ENCODE measurements around the gene AKT1. TPM values are rescaled to one million over a fixed set of nuclear protein-coding genes. Genes with fewer than 3 reads are reported as not detected.

The AKT1 gene
- total and polyA plus RNA-seq, 2 of the 13 experiments (the other 11 are each of a cell fraction or from before 2014, with no cell fraction given), result 96.2 to 116 TPM

DNA sequence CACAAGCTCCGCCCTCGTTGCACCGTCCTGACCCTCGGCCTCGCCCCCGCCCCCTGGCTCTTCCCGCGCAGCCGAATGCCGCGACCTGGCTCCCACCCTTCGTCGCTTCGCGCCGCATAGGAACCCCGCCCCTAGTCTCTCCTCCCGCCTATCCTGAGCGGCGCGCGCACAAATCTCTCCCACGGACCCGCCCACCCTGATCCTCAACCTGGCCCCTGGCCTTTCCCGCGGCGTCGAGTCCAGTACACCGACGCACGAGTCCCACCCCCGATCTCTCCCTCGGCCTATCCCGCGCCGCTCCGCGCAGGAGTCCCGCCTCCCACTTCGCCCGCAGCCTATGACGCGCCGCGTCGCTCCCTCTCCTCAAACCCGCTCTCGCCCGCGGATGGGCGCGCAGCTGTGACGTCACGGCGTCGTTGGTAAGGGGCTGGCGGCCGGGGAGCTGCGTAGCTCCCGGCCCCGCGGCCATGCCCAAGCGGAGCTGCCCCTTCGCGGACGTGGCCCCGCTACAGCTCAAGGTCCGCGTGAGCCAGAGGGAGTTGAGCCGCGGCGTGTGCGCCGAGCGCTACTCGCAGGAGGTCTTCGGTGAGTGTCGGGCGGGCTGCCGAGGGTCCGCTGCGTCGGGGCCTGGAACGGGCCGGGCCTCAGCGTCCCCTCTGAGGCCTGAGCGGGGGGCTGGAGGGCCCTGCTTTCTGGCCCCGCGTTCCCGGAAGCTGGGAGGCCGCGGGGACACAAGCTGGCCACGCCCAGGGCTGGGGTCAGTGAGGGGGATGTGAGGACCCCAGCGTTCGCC, 42.6 kb downstream of the AKT1 start, which contains the start of gene SIVA1:
SIVA1 (plus strand) TSS at position 413 of the 793 bp plus-strand sequence; CDS start at position 468, 55 bp downstream.
- CTCF ChIA-PET (ENCODE audit: low intra/inter-chr PET ratio, low total read pairs), result no interaction called here
- Histone ChIP-seq H3K4me2 (ENCODE audit: low read depth, low read length) (peak within 1 kb of the TSS; percentile 94), H3K9ac (ENCODE audit: insufficient read depth, low read depth, low read length) (peak within 1 kb of the TSS; percentile 91), H2AFZ (ENCODE audit: low read length) (no peak within 1 kb of the TSS), H3K4me1 (ENCODE audit: insufficient read depth, low read length) (peaks cover 69% of the 10 kb centered on the region), H3K4me3 (replicated peaks in 1 of 3; ENCODE audit: insufficient read depth in 1 of 3, low read depth in 2 of 3, low read length in 3 of 3) (peak within 1 kb of the TSS; percentile 78 to 94 (median 80)), H3K79me2 (ENCODE audit: insufficient read depth, low read length) (peaks cover 38% of the 10 kb centered on the region), H3K27me3 (ENCODE audit: control insufficient read depth in 1 of 2, insufficient read depth in 2 of 2, low read length in 2 of 2) (no peaks in the 10 kb centered on the region), H3K36me3 (replicated peaks in 1 of 2; ENCODE audit: control insufficient read depth in 1 of 2, insufficient read depth in 2 of 2, low read length in 2 of 2) (peaks cover 8 to 23% of the 10 kb centered on the region in 2 experiments), H4K20me1 (ENCODE audit: insufficient read depth, low read length) (peaks cover 17% of the 10 kb centered on the region), H3K27ac (ENCODE audit: extremely low read length, insufficient read depth, low read length) (peak within 1 kb of the TSS; percentile 88), H3K9me3 (ENCODE audit: low read length) (no peaks in the 10 kb centered on the region)
- DNase-seq (ENCODE audit: low spot score) (peak; percentile 97), ATAC-seq (peak; percentile 81), FAIRE-seq (peak; percentile 76)
- intact Hi-C loops (cut with micrococcal nuclease; ENCODE audit: unreplicated experiment) (loop anchor here (2.0 kb wide), 1 partner anchor 14 kb away; no protein-coding TSS in a partner anchor), in situ Hi-C loops (cut with HindIII; ENCODE audit: extremely low pct_ligation_motif_present, low pct_unique_long_range_greater_than_20kb) (no loop called here)
- POLR2A ChIA-PET, result interaction anchor here (0.5 to 4.8 kb wide), 19 partner anchors 8 to 536 kb away, joined by 3 to 72 read pairs (median 6); partner anchors contain the start of genes ADSS1, CDCA4, CEP170B and ZBTB42
- 2% methylated on average over 48 of the region's 95 CpGs for WGBS (ENCODE audit: low lambda C conversion rate)
- BruUV-seq (replicated peaks), result no TSS peak
- TF ChIP-seq GLI4 (CRISPR knock-in tag; IDR thresholded peaks at IDR 0.05; ENCODE audit: borderline replicate concordance) (no peak), ZNF678 (CRISPR knock-in tag; IDR thresholded peaks at IDR 0.05) (0 out of 2 replicates have a peak, but pooled peaks have one; percentile 86), ZFP82 (CRISPR knock-in tag; IDR thresholded peaks at IDR 0.05; ENCODE audit: borderline replicate concordance) (peak; percentile 59; the same call in 1 of the 2 replicates), ZNF7 (CRISPR knock-in tag; IDR thresholded peaks at IDR 0.05) (no peak), ZNF44 (CRISPR knock-in tag; IDR thresholded peaks at IDR 0.05) (peak; percentile 67; the same call in 1 of the 2 replicates), ZNF333 (CRISPR knock-in tag; IDR thresholded peaks at IDR 0.05; ENCODE audit: borderline replicate concordance) (0 out of 2 replicates have a peak, but pooled peaks have one; percentile 46), JUND (CRISPR knock-in tag; IDR thresholded peaks at IDR 0.05) (no peak), ZNF572 (CRISPR knock-in tag; IDR thresholded peaks at IDR 0.05) (no peak), CC2D1A (CRISPR knock-in tag; IDR thresholded peaks at IDR 0.05) (0 out of 2 replicates have a peak, but pooled peaks have one; percentile 70), AHR (CRISPR knock-in tag; IDR thresholded peaks at IDR 0.05) (peak; percentile 33; the same call in 1 of the 2 replicates), ZFY (CRISPR knock-in tag; IDR thresholded peaks at IDR 0.05) (peak; percentile 96), CAMTA2 (CRISPR knock-in tag; IDR thresholded peaks at IDR 0.05; ENCODE audit: borderline replicate concordance) (no peak)
- TF ChIP-seq, protein P1, sequence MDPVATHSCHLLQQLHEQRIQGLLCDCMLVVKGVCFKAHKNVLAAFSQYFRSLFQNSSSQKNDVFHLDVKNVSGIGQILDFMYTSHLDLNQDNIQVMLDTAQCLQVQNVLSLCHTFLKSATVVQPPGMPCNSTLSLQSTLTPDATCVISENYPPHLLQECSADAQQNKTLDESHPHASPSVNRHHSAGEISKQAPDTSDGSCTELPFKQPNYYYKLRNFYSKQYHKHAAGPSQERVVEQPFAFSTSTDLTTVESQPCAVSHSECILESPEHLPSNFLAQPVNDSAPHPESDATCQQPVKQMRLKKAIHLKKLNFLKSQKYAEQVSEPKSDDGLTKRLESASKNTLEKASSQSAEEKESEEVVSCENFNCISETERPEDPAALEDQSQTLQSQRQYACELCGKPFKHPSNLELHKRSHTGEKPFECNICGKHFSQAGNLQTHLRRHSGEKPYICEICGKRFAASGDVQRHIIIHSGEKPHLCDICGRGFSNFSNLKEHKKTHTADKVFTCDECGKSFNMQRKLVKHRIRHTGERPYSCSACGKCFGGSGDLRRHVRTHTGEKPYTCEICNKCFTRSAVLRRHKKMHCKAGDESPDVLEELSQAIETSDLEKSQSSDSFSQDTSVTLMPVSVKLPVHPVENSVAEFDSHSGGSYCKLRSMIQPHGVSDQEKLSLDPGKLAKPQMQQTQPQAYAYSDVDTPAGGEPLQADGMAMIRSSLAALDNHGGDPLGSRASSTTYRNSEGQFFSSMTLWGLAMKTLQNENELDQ (CRISPR knock-in tag; IDR thresholded peaks at IDR 0.05; ENCODE audit: borderline replicate concordance), result no peak
- TF ChIP-seq, protein P2, sequence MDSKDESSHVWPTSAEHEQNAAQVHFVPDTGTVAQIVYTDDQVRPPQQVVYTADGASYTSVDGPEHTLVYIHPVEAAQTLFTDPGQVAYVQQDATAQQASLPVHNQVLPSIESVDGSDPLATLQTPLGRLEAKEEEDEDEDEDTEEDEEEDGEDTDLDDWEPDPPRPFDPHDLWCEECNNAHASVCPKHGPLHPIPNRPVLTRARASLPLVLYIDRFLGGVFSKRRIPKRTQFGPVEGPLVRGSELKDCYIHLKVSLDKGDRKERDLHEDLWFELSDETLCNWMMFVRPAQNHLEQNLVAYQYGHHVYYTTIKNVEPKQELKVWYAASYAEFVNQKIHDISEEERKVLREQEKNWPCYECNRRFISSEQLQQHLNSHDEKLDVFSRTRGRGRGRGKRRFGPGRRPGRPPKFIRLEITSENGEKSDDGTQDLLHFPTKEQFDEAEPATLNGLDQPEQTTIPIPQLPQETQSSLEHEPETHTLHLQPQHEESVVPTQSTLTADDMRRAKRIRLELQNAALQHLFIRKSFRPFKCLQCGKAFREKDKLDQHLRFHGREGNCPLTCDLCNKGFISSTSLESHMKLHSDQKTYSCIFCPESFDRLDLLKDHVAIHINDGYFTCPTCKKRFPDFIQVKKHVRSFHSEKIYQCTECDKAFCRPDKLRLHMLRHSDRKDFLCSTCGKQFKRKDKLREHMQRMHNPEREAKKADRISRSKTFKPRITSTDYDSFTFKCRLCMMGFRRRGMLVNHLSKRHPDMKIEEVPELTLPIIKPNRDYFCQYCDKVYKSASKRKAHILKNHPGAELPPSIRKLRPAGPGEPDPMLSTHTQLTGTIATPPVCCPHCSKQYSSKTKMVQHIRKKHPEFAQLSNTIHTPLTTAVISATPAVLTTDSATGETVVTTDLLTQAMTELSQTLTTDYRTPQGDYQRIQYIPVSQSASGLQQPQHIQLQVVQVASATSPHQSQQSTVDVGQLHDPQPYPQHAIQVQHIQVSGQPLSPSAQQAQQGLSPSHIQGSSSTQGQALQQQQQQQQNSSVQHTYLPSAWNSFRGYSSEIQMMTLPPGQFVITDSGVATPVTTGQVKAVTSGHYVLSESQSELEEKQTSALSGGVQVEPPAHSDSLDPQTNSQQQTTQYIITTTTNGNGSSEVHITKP (CRISPR knock-in tag; IDR thresholded peaks at IDR 0.05; ENCODE audit: low read depth), result no peak
- TF ChIP-seq, protein P3, sequence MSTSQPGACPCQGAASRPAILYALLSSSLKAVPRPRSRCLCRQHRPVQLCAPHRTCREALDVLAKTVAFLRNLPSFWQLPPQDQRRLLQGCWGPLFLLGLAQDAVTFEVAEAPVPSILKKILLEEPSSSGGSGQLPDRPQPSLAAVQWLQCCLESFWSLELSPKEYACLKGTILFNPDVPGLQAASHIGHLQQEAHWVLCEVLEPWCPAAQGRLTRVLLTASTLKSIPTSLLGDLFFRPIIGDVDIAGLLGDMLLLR (CRISPR knock-in tag; IDR thresholded peaks at IDR 0.05), result peak; percentile 85; the same call in 1 of the 2 replicates
- TF ChIP-seq, protein P4, sequence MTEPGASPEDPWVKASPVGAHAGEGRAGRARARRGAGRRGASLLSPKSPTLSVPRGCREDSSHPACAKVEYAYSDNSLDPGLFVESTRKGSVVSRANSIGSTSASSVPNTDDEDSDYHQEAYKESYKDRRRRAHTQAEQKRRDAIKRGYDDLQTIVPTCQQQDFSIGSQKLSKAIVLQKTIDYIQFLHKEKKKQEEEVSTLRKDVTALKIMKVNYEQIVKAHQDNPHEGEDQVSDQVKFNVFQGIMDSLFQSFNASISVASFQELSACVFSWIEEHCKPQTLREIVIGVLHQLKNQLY (CRISPR knock-in tag; IDR thresholded peaks at IDR 0.05), result no peak
